HK-2 (cell line): ENCODE results near the gene RASSF4.
A peak's percentile ranks its signal among the peaks of the same experiment; 100 is the strongest.

ENCODE experiments used
- DNase-seq: peaks from one replicate; pipeline ENCODE4 v3.0.0-alpha.2; 2018; ENCODE audit not compliant: unreplicated experiment

The RASSF4 gene

DNA sequence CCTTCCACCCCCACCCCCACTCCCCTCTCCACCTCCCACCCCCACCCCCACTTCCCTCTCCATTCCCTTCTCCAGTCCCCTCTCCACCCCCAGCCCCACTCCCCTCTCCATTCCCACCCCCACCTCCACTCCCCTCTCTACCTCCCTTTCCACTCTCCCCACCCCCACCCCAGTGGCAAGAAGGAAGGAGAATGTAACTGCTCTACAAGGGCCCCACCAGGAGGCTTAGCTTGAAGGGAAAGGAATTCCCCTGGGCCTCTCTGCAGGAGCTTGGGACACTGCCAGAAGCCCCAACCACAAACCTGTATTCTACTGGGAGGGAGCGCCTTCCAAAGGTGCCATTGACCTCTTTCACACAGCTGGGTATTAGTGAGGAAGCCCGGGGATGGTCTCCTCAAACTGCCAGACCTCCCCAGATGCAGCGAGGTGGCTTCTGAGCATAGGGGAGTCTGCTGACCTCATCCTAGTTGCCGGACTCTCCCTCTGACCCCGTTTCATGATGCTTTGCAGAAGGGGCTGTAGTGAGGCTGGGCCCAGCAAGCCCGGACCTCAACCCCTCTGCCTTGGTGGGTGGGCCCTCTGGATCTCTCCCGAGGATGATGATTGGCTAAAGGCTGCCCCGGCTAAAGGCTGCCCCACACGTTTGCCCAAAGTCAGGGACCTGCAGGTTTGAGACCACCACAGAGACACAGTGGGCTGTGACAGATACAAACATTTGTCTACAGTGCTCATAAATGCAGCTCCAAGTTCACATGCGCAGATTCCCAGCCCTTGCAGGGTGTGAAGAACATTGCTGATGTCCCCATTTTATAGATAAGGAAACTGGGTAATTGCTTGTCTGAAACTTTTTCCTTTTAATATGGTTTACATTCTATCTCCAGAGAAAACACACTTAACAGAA is 16.1 kb downstream of the RASSF4 start:
- DNase-seq: peak; percentile 92

DNA sequence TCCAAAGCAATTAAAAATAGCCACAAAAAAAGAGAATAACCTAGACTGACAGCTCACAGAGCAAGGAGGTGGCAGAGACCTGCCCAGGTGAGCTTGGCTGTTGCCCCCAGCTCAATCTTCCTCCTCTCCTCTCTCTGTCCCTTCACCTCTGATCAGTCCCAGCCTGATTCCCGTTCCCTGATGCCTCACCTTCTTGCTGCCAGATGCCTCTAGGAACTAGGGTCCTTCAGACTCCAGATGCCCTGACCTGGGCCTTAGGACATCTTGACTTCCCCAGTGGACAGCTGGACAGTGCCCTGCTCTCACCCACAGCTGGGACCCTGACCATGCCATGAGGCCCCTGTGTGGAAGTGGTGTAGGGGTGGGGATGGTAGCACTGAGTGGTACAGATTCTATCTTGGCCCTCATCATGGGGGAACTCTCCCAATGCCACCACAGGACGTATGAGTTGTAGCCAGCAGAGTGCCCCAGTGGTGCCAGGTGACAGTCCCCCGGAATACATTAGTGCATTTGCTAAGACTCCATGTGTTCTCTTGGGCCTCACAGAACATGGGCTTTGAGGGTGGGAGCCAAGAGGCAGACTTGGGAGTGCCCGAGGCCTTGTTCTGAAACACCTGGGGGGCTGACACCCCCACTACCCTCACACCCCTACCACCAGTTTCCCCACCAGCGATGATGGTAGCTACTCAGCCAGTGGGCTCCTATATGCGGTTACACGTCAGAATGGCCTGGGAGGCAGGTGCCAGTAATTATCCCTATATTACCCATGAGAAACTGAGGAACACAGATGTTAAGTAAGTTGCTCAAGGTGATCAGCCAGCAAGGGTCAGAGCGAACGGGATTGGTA is 17.0 kb downstream of the RASSF4 start:
- no peak for DNase-seq

- DNase-seq: no peak
Measured at GRCh38 chr10:44977287-44978212, 17.9 kb downstream of the RASSF4 start.

GRCh38 chr10:44978213-44978569 is 18.6 kb downstream of the RASSF4 start:
- DNase-seq: no peak

DNA sequence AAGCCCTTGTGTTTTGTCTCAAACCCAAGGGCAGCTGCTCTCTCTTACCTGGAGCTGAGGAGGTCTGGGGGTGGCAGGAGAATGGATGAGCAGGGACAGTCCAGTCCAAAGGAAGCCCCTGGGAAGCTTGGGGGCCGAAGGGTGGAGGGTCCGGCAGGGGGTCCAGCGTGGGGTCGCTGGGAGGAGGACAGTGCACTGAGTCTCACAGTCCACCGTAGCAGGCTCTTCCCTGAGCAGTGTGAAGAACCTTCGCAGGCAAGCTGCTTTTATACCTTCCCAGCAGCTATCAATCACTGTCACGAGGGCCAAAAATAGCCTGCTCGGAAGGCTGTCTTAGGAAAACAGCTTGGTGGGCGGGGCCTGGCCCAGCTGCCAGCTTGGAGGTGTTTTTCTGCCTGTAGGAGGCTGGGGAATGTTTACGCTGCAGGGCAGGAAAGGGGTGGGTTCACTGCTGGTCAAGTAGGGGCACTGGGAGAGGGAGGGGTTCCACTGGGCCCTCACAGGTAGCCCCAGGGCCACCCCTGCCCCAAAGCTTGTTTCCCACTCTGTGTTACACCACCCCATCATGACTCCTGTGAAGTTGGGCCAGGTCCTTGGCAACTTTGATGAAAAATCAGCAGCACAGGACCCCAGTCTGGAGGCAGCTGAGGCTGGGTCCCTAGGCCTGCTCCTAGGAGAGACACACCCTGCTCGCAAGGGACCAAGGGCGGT is 19.1 kb downstream of the RASSF4 start, which contains the start of gene DEPP1:
TSS of gene DEPP1 (minus strand) at position 240 of the 711 bp plus-strand sequence. CDS start 779 bp downstream, outside the sequence.
- DNase-seq: peak; percentile 94

DNA sequence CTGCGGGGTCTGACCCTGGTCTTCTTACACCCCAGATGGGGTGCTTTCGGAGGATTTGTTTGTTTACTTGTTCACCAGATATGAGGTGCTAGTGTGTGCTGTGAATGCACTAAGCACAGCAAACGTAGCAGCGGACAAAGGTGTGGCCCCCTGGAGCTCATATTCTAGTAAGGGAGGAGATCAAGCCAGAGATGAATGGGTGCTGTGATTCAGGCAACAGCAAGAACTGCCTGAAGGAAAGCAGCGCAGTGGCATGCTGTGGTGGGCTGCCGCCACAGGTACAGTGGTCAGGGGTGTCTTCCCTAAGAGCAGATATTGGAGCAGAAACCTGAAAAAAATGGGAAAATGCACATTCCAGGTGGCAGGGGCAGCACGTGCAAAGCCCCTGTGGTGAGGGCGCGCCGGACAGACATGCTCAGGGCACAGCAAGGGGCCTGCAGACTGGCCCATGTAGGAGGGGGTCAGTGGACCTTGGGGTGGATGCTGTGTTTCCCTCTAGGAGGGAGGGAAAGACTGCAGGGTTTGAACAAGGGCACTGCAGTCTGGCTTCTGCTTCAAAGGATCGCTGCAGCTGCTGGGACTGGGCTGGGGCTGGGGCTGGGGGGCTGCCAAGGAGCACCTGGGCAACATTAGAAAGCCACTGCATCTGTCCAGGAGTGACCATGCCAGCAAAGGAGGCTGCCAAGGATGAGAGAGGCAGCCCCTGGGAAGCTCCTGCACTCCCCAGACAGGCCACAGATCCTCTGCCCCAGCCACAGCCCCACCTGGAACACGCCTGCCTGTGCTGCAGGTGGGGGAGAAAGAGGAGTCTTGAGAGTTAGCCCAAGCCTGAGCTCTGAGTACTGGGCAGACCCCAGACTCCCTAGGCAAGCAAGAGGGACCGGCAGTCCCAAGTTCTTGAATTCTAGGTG is 19.9 kb downstream of the RASSF4 start:
- no peak for DNase-seq

DNA sequence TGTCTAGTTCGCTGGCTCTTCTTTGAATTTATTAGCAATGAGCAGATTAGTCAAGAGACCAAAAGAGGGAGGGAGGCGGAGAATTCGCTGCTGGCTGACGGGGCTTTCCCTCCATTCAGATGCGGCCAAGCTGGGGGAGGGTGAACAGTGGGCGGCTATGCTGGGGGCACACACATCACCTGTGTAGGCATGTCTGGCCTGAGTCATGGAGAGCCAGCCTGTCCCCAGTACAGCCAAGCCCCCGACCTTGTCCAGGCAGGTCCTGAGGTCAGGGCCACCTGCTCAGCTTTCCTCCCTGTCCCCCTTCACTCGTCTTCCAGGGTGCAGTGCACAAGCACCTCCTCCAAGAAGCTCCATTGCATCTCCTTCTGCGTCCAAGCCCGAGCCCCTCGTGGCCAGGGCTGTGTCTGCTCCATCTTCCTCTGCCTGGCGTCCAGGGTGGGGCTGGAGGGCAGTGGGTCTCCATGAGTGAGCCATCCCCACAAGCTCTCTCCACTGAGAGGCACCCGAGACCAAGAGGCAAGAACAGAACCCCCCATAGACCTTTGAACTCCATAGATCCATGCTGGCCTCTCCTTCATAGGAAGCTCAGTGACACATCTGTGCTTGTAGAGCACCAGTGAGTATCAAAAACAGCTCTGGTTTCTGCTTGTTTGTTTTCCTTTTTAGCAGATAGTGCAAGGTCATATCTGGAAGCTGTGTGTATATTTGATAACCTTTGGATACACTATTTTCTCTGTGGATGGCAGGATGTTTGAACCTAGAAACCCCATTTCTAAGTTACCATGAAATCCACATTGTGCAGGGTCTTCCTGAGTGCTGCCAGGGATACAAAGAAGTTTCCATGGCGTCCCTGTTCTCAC is 20.9 kb downstream of the RASSF4 start:
- no peak for DNase-seq

DNA sequence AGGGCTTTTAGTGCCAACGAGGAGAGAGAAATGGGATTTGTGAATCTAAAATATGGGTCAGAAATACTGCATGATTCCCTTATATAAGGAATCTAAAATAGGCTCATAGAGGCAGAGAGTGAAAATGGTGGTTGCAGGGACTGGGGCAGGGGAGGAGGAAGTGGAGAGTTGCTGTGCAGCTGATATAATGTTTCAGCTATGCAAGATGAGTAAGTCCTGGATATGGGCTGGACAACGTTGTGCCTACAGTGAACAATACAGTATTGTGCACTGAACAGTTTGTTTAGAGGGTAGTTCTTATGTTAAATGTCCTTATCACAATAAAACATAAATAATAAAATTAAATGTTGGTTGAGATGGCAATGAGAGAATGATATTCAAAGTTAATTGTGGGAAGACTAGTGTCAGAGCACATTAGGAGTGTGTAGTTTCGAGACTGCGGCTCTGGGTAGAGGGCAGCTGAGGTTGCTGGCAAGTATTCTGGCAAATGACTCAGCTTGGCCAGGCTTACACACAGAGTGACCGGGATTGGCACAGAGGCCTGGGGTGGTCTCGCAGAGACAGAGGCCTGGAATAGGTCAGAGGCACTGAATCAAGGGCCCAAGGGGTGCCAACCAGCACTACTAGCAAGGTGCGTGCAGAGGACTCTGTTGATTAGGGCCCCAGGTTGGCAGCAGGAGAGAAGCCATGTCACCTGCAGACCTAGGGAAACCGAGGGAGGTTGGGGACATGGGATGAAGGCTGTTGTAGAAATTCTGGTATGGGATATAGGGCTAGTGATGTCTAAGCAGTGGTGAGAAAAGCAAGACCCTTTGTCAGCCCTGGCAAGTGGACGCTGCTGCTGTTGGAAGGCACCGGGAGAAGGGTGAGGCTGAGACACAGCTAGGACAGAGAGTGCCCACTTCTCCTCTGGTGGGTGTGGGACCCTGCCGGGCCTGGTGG is 21.8 kb downstream of the RASSF4 start:
- DNase-seq: peak; percentile 75

DNA sequence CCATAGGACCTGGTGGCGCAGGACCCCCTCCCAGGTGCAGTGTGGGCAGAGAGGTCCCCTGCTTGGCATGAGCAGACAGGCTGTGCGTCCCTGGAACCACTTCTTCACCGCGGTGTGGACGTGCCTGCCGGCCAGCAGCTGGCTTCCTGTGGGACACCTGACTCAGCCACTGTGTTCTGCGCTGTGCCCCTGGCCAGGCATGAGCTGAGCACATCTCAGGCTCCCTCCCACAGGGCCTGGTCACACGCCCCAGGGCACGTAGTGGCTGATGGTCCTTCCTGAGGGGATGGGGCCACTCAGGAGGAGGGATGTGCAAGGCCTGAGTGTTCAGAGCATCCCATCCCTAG is 22.5 kb downstream of the RASSF4 start:
- DNase-seq: peak; percentile 88

GRCh38 chr10:44982496-44982895 is 22.9 kb downstream of the RASSF4 start:
- DNase-seq: no peak

DNA sequence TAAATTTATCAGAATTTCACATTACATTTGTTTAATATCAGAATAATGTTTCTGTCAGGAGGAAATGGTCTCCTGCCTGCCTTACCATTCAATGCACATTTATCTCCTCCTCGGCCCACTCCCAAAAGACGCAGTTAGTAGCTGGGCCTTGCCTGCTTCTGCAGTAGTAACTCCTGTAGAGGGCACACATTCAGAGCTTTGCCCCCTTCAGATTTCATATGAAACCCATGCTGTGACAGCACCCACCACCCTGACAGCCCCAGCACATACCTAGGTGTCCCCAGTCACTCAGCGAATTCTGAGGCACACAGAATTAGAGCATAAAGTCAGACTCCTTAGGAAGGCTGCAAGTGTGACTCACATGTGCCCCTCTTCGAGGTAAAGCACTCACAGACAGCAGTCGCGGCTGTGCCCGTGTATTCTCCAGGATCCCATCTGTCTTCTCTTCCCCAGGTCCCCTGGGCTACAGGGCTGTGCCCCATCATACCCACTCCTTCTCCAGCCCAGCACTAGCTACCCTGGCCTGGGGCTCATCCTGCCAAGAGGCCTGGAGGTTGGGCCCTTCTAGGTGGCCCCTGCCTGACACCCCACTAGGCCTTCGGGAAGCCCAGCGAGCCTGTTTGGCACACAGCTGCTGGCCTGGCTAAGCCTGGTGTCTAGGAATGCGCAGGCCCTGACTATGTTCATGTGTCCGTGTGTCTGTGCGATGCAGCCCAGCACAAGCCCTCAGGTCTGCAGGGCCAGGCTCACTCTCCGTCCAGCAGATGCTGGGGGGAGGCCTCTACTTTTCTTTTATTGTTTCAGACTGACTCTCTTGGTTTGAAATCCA is 23.7 kb downstream of the RASSF4 start:
- no peak for DNase-seq

DNA sequence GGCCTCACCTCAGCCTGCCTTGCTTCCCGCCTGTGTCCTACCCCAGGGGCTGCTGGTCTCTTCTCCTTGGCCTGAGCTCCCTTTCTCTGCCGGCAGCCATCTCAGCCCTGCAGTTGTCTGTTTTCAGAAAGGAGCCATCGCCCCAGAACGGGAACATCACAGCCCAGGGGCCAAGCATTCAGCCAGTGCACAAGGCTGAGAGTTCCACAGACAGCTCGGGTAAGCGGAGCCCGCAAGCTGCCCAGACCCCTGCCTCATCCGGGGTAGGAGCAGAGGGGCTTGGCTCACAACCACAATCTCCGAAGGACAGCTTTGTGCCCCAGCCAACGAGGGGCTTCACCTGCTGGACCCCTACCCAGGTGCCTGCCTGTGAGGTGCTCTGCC is 24.3 kb downstream of the RASSF4 start:
- no peak for DNase-seq

DNA sequence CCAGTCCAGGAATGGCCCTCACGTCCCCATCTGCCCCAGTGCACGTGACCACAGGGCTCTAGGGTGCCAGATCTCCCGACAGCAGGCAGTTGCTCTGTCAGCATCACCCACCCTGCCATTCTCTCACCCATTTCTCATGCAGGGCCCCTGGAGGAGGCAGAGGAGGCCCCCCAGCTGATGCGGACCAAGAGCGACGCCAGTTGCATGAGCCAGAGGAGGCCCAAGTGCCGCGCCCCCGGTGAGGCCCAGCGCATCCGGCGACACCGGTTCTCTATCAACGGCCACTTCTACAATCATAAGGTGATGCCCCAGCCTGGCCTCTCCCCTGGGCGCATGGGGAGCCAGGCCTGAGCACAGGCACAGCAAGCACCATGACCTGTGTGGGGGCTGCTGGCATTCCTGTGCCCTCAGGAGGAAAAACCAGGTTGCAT is 25.1 kb downstream of the RASSF4 start:
- no peak for DNase-seq

- DNase-seq: no peak
Measured at GRCh38 chr10:44985175-44985681, 25.6 kb downstream of the RASSF4 start.

GRCh38 chr10:44986179-44986578 is 26.6 kb downstream of the RASSF4 start:
- DNase-seq: no peak

- DNase-seq: no peak
Measured at GRCh38 chr10:44986670-44987069, 27.1 kb downstream of the RASSF4 start.
